Mesenteric fat pad (tissue), 1 donor: ENCODE data around the gene UBE2F. TPM values are rescaled to one million over a fixed set of nuclear protein-coding genes. Genes with fewer than 3 reads are reported as not detected.
A peak's percentile ranks its signal among the peaks of the same experiment; 100 is the strongest.

Source experiments
- DNase-seq: peaks from one replicate; pipeline ENCODE4 v3.0.0-alpha.2; 2020; ENCODE audit warnings: low spot score
- long read RNA-seq: library from polyadenylated mRNA; unstranded; transcript quantifications from one replicate; pipeline ENCODE4 v2.0.0, GENCODE V29; 2020
- total RNA-seq: library from RNA; stranded (reverse); fragmentation: NEBNext Ultra II Directional; extraction: Animal tissue kit (Norgen Biotek cat#: 25700); gene quantifications from one replicate; pipeline ENCODE4 v1.2.1, GENCODE V29; 2021
- donor health status: DM: yes; HTN: yes; CAD: no.

UBE2F gene
- total RNA-seq, result 58.8 TPM
- long read RNA-seq, transcript UBE2F-215 (9 exons, 1,242 nt), result minor isoform, 9 of 150 reads
- long read RNA-seq, transcript UBE2F-201 (10 exons, 2,009 nt), result major isoform, 106 of 150 reads
- long read RNA-seq, partial matches to known transcripts, result 13 of 150 reads
- long read RNA-seq, other reads (novel, unspliced or antisense), result 17 of 150 reads

- peak; percentile 100 for DNase-seq
Measured at GRCh38 chr2:237966565-237967462, at the start of gene UBE2F. Gene UBE2F, plus strand, starts transcription at chr2:237967014. Its CDS starts 6,094 bp downstream, at chr2:237973108.

GRCh38 chr2:237917696-237918374 lies 49.0 kb upstream of the UBE2F start:
- DNase-seq, result no peak

- DNase-seq, result no peak
Measured at GRCh38 chr2:237919593-237919992, 47.2 kb upstream of the UBE2F start.

GRCh38 chr2:237920673-237921072 lies 46.1 kb upstream of the UBE2F start:
- no peak for DNase-seq

GRCh38 chr2:237921967-237922492 lies 44.8 kb upstream of the UBE2F start:
- no peak for DNase-seq

GRCh38 chr2:237922641-237923361 lies 44.0 kb upstream of the UBE2F start:
- no peak for DNase-seq

GRCh38 chr2:237923481-237924163 lies 43.2 kb upstream of the UBE2F start:
- DNase-seq, result peak; percentile 93

- no peak for DNase-seq
Measured at GRCh38 chr2:237924164-237924534, 42.7 kb upstream of the UBE2F start.

GRCh38 chr2:237927135-237927534 lies 39.7 kb upstream of the UBE2F start:
- DNase-seq, result no peak

GRCh38 chr2:237927986-237928385 lies 38.8 kb upstream of the UBE2F start:
- DNase-seq, result no peak

- DNase-seq, result no peak
Measured at GRCh38 chr2:237929979-237930378, 36.8 kb upstream of the UBE2F start.

GRCh38 chr2:237931205-237931721 lies 35.6 kb upstream of the UBE2F start:
- DNase-seq, result no peak

- no peak for DNase-seq
Measured at GRCh38 chr2:237932731-237933131, 34.1 kb upstream of the UBE2F start.

GRCh38 chr2:237934186-237934585 lies 32.6 kb upstream of the UBE2F start:
- no peak for DNase-seq

GRCh38 chr2:237935740-237936452 lies 30.9 kb upstream of the UBE2F start:
- DNase-seq, result no peak

- DNase-seq, result no peak
Measured at GRCh38 chr2:237939251-237939650, 27.6 kb upstream of the UBE2F start.

- no peak for DNase-seq
Measured at GRCh38 chr2:237940828-237941227, 26.0 kb upstream of the UBE2F start.

GRCh38 chr2:237941239-237941638 lies 25.6 kb upstream of the UBE2F start:
- no peak for DNase-seq

GRCh38 chr2:237942513-237942899 lies 24.3 kb upstream of the UBE2F start:
- DNase-seq, result no peak
